Smooth muscle cell (in vitro differentiated cells): Measurements from ENCODE around the gene ERRFI1. TPM values are rescaled to one million over a fixed set of nuclear protein-coding genes. Genes with fewer than 3 reads are reported as not detected.

Experiments
- DNase-seq: peaks from one replicate; lab custom pipeline; 2025; ENCODE audit not compliant: unreplicated experiment; lab: John Stamatoyannopoulos, UW
- H2AFZ ChIP-seq: fragments of 200-600 bp; sonication (generic); 2 replicates; pipeline ENCODE4 v1.6.0; 2016; ENCODE audit warnings: antibody characterized with exemption, low read depth, mild to moderate bottlenecking
- H3F3A ChIP-seq: fragments of 200-600 bp; sonication (generic); 2 replicates; pipeline ENCODE4 v1.6.0; 2017; ENCODE audit warnings: antibody characterized with exemption, low read depth
- H3K27ac ChIP-seq: fragments of 200-600 bp; sonication (generic); 2 replicates; pipeline ENCODE4 v1.5.1; 2016; ENCODE audit warnings: low read depth, mild to moderate bottlenecking
- H3K27me3 ChIP-seq: fragments of 200-600 bp; sonication (generic); 2 replicates; pipeline ENCODE4 v1.6.1; 2016; ENCODE audit warnings: low read depth, mild to moderate bottlenecking
- H3K36me3 ChIP-seq: fragments of 200-600 bp; sonication (generic); 2 replicates; pipeline ENCODE4 v1.5.1; 2016; ENCODE audit warnings: low read depth
- H3K4me1 ChIP-seq: fragments of 200-600 bp; sonication (generic); 2 replicates; pipeline ENCODE4 v1.5.1; 2016; ENCODE audit warnings: low read depth
- H3K4me2 ChIP-seq: fragments of 200-600 bp; sonication (generic); 2 replicates; pipeline ENCODE4 v1.6.0; 2016; ENCODE audit warnings: mild to moderate bottlenecking
- H3K4me3 ChIP-seq: fragments of 200-600 bp; sonication (generic); 2 replicates; pipeline ENCODE4 v1.5.1; 2016; ENCODE audit warnings: mild to moderate bottlenecking
- H3K79me2 ChIP-seq: fragments of 200-600 bp; sonication (generic); 2 replicates; pipeline ENCODE4 v1.6.0; 2016; ENCODE audit warnings: low read depth, mild to moderate bottlenecking
- H3K9ac ChIP-seq: fragments of 200-600 bp; sonication (generic); 2 replicates; pipeline ENCODE4 v1.6.0; 2016; ENCODE audit warnings: low read depth
- H3K9me3 ChIP-seq: fragments of 200-600 bp; sonication (generic); replicated peaks from 2 replicates; pipeline ENCODE4 v1.5.1; 2016; ENCODE audit warnings: low read depth
- H4K20me1 ChIP-seq: fragments of 200-600 bp; sonication (generic); 2 replicates; pipeline ENCODE4 v1.6.0; 2016; ENCODE audit warnings: low read depth
- WGBS: methylation state at CpG from one replicate; pipeline ENCODE4 v1.1.7; 2016; ENCODE audit warnings: low lambda C conversion rate; 5-methylcytosine and 5-hydroxymethylcytosine counted together
- polyA plus RNA-seq: library from polyadenylated mRNA; unstranded; fragments of >200 nt; fragmentation: Nextera tagmentation; extraction: Ambion mirVana; gene quantifications from 2 replicates; pipeline ENCODE4 v1.2.1, GENCODE V29; 2016
- total RNA-seq: library from RNA; depleted of rRNA; stranded (reverse); fragments of >200 nt; gene quantifications from 2 replicates; pipeline ENCODE4 v1.2.3, GENCODE V29; 2014
- TF ChIP-seq, protein P1 (sequence below): fragments of 200-600 bp; sonication (generic); IDR thresholded peaks from 2 replicates; pipeline ENCODE4 v1.5.1; 2017; ENCODE audit warnings: borderline replicate concordance, mild to moderate bottlenecking, antibody characterized with exemption; ENCODE audit not compliant: insufficient read depth, poor library complexity, severe bottlenecking

ERRFI1 gene
- total and polyA plus RNA-seq, 2 experiments from 2014 or later: 81.6 to 184 TPM

DNA sequence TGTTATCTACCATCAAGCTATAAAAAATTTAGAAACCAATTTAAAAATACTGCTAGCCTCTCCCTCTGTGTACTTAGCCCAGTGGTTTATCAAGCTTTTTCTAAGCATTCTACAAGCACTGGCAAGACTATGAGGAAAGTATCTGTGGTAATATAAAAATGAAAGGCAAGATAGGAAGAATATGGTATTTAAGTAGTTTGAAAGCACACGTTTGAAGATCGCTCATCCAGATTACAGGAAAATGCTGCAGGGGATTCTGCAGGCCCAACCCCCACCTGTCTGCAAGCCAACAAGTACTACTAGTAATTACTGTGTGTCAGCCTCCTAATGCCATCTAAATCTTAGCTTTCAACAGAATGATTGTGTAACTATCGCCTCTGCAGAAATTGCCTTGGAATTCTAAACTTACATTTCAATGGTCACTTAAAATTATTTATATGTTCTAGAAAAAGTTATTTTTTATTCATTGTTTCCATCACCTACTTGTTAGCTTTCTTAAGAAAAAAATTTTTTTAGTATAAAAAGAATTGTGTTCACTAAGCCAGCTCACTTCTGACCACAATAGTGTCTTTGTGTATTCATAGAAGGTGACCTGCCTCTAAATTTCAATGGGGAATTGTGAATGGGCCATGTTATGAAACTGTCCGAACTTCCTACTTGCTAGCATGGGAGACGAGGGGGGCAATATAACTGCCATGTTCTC is 8.5 kb downstream of the ERRFI1 start:
- no peak overlapping the region for H2AFZ ChIP-seq
- H3K27me3 ChIP-seq: no peaks in the 10 kb centered on the region
- no peak for DNase-seq
- 15% methylated on average over 5 of the region's 5 CpGs for WGBS
- peak overlapping the region; percentile 0 for H3K4me3 ChIP-seq
- H3K27ac ChIP-seq: peak overlapping the region; percentile 93
- H3K4me1 ChIP-seq: peaks cover 74% of the 10 kb centered on the region
- TF ChIP-seq, protein P1, sequence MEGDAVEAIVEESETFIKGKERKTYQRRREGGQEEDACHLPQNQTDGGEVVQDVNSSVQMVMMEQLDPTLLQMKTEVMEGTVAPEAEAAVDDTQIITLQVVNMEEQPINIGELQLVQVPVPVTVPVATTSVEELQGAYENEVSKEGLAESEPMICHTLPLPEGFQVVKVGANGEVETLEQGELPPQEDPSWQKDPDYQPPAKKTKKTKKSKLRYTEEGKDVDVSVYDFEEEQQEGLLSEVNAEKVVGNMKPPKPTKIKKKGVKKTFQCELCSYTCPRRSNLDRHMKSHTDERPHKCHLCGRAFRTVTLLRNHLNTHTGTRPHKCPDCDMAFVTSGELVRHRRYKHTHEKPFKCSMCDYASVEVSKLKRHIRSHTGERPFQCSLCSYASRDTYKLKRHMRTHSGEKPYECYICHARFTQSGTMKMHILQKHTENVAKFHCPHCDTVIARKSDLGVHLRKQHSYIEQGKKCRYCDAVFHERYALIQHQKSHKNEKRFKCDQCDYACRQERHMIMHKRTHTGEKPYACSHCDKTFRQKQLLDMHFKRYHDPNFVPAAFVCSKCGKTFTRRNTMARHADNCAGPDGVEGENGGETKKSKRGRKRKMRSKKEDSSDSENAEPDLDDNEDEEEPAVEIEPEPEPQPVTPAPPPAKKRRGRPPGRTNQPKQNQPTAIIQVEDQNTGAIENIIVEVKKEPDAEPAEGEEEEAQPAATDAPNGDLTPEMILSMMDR: no peak
- H4K20me1 ChIP-seq: peaks cover 100% of the 10 kb centered on the region
- H3K36me3 ChIP-seq: peaks cover 13% of the 10 kb centered on the region
- peaks cover 98% of the 10 kb centered on the region for H3K79me2 ChIP-seq
- H3F3A ChIP-seq: peaks cover 47% of the 10 kb centered on the region
- H3K9ac ChIP-seq: no peak overlapping the region
- no peaks in the 10 kb centered on the region for H3K9me3 ChIP-seq
- peak overlapping the region; percentile 94 for H3K4me2 ChIP-seq

DNA sequence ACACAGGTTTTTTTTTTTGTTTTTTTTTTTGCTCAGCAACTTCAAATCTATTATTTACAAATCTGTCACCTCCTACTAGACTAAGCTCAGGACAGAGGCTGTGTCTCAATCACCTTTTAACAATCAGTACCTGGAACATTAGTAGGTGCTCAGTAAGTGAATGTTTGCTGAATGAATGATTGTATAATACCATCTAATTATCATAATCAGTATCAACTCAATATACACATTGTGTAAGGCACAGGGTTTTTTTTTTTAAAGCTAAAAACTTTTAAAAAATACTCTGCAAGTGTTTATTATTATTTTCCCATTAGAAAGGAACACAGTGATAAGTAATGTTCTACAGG is 9.2 kb downstream of the ERRFI1 start:
- H3F3A ChIP-seq: peaks cover 55% of the 10 kb centered on the region
- H2AFZ ChIP-seq: no peak overlapping the region
- H3K4me1 ChIP-seq: peaks cover 66% of the 10 kb centered on the region
- TF ChIP-seq, protein P1: no peak
- H3K27ac ChIP-seq: peak overlapping the region; percentile 93
- peak overlapping the region; percentile 0 for H3K4me3 ChIP-seq
- H4K20me1 ChIP-seq: peaks cover 100% of the 10 kb centered on the region
- H3K27me3 ChIP-seq: no peaks in the 10 kb centered on the region
- peak overlapping the region; percentile 94 for H3K4me2 ChIP-seq
- no peak overlapping the region for H3K9ac ChIP-seq
- H3K36me3 ChIP-seq: peaks cover 13% of the 10 kb centered on the region
- DNase-seq: no peak
- H3K79me2 ChIP-seq: peaks cover 98% of the 10 kb centered on the region
- H3K9me3 ChIP-seq: no peaks in the 10 kb centered on the region

DNA sequence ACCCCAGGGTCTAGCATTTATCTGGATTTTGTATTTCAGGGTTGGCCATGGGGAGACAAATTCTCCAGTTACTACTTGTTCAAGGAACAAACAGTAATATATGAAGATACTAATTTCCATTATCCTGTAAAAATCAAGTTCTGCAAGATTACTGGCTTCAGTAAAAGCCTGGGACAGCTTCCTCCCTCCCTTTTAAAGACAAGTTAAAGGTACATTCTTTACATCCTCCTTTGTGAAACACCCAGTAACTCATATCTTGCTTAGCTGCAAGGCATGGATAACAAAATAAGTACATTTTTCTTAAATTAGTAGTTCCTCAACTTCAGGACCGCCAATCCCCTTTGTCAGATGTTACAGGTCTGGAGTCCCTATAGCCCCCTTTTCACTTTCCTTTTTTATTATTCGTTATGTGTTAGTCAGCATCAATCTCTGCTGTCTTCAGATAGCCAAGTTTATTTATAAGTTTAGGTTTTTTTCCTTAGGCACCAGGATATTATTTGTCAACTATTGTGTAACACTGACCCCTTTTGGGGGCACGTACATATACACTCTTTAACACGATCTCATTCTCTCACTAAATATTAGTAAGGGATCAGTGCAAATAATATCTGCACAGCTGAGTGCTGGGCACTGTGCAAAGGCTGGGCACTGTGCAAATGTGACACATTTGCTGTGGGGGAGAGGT is 9.8 kb downstream of the ERRFI1 start:
- Histone ChIP-seq H3K9me3 (no peaks in the 10 kb centered on the region), H3K9ac (no peak overlapping the region), H4K20me1 (peaks cover 100% of the 10 kb centered on the region), H2AFZ (no peak overlapping the region), H3K27me3 (no peaks in the 10 kb centered on the region), H3K4me2 (peak overlapping the region; percentile 94), H3F3A (peaks cover 60% of the 10 kb centered on the region), H3K4me1 (peaks cover 61% of the 10 kb centered on the region), H3K4me3 (no peak overlapping the region), H3K36me3 (peaks cover 13% of the 10 kb centered on the region), H3K79me2 (peaks cover 98% of the 10 kb centered on the region), H3K27ac (peak overlapping the region; percentile 93)
- DNase-seq: no peak
- 56% methylated on average over 4 of the region's 4 CpGs for WGBS
- TF ChIP-seq, protein P1: peak; percentile 20
